ENCODE results near the gene TK2. TPM values are rescaled to one million over a fixed set of nuclear protein-coding genes. Genes with fewer than 3 reads are reported as not detected.

The TK2 gene
- total RNA-seq, 6 experiments from 2014 or later = 29.1 to 43.8 (median 32.6) TPM

DNA sequence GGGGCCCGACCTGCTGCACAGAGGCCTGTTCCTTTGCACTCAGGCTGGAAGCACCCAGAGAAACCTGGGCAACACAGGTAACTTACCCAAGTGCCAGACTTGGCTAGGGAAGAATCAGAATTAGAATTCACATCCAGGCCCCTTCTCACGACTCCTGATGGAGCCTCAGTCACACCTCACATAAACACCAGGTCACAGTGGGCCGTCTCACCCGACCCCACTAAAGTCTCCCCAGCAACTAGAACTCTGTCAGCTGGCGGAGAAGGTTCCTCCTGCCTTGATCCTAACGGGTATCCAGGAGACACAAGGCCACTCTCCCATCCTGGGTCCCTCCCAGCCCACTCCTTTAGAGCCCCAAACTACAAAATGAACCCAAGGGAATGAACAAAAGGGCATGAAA lies 6.4 kb downstream of the TK2 start:
- no peak overlapping the region for H3K27ac Mint-ChIP-seq
- no peak overlapping the region for H3K4me3 Mint-ChIP-seq
- H3K9me3 Mint-ChIP-seq = no peaks in the 10 kb centered on the region
- H3K27me3 Mint-ChIP-seq (ENCODE audit: insufficient read depth) = no peaks in the 10 kb centered on the region
- DNase-seq = no peak
- H3K36me3 Mint-ChIP-seq (ENCODE audit: low read depth) = peaks cover 17% of the 10 kb centered on the region
- H3K4me1 Mint-ChIP-seq (ENCODE audit: low read depth) = peaks cover 5% of the 10 kb centered on the region
- TF ChIP-seq, protein P1, sequence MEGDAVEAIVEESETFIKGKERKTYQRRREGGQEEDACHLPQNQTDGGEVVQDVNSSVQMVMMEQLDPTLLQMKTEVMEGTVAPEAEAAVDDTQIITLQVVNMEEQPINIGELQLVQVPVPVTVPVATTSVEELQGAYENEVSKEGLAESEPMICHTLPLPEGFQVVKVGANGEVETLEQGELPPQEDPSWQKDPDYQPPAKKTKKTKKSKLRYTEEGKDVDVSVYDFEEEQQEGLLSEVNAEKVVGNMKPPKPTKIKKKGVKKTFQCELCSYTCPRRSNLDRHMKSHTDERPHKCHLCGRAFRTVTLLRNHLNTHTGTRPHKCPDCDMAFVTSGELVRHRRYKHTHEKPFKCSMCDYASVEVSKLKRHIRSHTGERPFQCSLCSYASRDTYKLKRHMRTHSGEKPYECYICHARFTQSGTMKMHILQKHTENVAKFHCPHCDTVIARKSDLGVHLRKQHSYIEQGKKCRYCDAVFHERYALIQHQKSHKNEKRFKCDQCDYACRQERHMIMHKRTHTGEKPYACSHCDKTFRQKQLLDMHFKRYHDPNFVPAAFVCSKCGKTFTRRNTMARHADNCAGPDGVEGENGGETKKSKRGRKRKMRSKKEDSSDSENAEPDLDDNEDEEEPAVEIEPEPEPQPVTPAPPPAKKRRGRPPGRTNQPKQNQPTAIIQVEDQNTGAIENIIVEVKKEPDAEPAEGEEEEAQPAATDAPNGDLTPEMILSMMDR (IDR thresholded peaks at IDR 0.05) = no peak

GRCh38 chr16:66542396-66542795 lies 7.5 kb downstream of the TK2 start:
- no peak overlapping the region for H3K27ac Mint-ChIP-seq
- no peaks in the 10 kb centered on the region for H3K9me3 Mint-ChIP-seq
- no peaks in the 10 kb centered on the region for H3K4me1 Mint-ChIP-seq (ENCODE audit: low read depth)
- peaks cover 11% of the 10 kb centered on the region for H3K36me3 Mint-ChIP-seq (ENCODE audit: low read depth)
- H3K4me3 Mint-ChIP-seq = no peak overlapping the region
- TF ChIP-seq, protein P1 (IDR thresholded peaks at IDR 0.05) = no peak
- H3K27me3 Mint-ChIP-seq (ENCODE audit: insufficient read depth) = no peaks in the 10 kb centered on the region
- DNase-seq = no peak

DNA sequence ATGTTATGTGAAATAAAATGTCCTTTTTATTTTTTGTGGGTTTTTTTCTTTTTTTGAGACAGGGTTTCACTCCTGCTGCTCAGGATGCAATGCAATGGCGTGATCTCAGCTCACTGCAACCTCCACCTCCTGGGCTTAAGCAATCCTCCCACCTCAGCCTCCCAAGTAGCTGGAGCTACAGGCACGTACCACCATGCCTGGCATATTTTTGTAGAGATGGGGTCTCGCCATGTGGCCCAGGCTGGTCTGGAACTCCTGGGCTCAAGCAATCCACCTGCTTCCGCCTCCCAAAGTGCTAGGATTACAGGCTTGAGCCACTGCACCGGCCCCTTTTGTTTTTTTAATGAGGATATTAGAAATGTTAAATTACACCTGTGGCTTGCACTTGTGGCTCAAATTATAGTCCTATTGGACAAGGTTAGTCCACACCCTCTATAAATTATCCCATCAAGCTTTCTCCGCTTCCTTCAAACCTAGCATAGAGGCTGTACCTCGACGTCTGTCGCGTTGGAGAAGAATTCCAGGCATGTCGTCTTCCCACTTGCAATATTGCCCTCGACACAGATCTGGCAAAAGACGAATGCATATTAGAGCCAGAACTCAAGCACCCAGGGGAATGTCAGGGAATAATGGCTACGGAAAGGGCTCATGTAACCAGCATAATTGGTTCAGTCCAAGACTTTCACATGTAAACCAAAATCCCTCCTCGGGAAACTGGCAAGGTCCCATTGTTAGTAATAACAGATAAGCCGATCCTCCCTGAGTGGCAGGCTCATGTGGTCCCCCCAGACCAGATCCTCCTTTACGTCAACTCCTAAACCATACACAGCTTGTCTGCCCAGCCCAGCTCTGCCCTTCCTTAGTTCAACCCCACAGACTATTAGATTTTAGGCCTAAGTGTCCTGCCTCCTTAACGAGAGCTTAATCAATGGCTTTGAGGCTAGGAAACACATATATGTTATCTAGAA lies 8.2 kb downstream of the TK2 start:
- Mint-ChIP-seq H3K4me3 (no peak overlapping the region), H3K4me1 (ENCODE audit: low read depth) (no peaks in the 10 kb centered on the region), H3K27ac (no peak overlapping the region), H3K36me3 (ENCODE audit: low read depth) (peaks cover 11% of the 10 kb centered on the region), H3K9me3 (no peaks in the 10 kb centered on the region), H3K27me3 (ENCODE audit: insufficient read depth) (no peaks in the 10 kb centered on the region; the same call in 1 of the 2 replicates)
- TF ChIP-seq, protein P1 (IDR thresholded peaks at IDR 0.05) = no peak
- DNase-seq = no peak

- TF ChIP-seq, protein P1 (IDR thresholded peaks at IDR 0.05) = no peak
- Mint-ChIP-seq H3K4me1 (ENCODE audit: low read depth) (no peaks in the 10 kb centered on the region), H3K27ac (no peak overlapping the region), H3K4me3 (no peak overlapping the region), H3K36me3 (ENCODE audit: low read depth) (peaks cover 11% of the 10 kb centered on the region), H3K27me3 (ENCODE audit: insufficient read depth) (no peaks in the 10 kb centered on the region; the same call in 1 of the 2 replicates), H3K9me3 (no peaks in the 10 kb centered on the region)
- no peak for DNase-seq
Observed at GRCh38 chr16:66539623-66540469, 10.1 kb downstream of the TK2 start.

DNA sequence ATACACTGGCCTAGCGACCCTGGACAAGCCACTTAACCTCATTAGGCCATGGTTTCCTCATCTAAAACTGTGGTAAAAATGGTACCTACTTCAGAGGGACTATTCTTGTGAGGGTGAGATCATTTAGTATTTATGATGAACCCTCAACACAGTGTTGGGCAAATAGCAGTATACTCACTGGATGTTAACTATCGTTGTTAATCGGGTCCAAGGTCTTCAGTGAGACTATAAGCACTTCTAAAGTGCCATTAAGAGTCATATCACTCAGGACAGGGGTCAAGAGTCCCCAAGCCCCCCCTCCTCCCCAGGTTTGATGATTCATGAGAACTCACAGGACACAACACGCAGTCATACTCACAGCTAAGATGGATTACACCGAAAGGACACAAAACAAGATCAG lies 11.0 kb downstream of the TK2 start:
- Mint-ChIP-seq H3K27me3 (ENCODE audit: insufficient read depth) (no peaks in the 10 kb centered on the region; the same call in 1 of the 2 replicates), H3K36me3 (ENCODE audit: low read depth) (peaks cover 11% of the 10 kb centered on the region), H3K27ac (no peak overlapping the region), H3K9me3 (no peaks in the 10 kb centered on the region), H3K4me1 (ENCODE audit: low read depth) (no peaks in the 10 kb centered on the region), H3K4me3 (no peak overlapping the region)
- no peak for DNase-seq
- TF ChIP-seq, protein P1 (IDR thresholded peaks at IDR 0.05) = no peak
